Adipocyte (in vitro differentiated cells): ENCODE data around the gene MGAT5B.

Experiments
- DNase-seq: peaks from one replicate; pipeline ENCODE4 v3.0.0-alpha.2; 2015; ENCODE audit warnings: low read depth
- H3K27me3 ChIP-seq: replicated peaks from 2 replicates; pipeline ENCODE4 v1.7.0; 2013; ENCODE audit warnings: mild to moderate bottlenecking, low read length, moderate library complexity; ENCODE audit not compliant: control insufficient read depth, insufficient read depth
- H3K36me3 ChIP-seq: 2 replicates; pipeline ENCODE4 v1.7.0; 2013; ENCODE audit warnings: low read length, mild to moderate bottlenecking, moderate library complexity; ENCODE audit not compliant: control insufficient read depth, insufficient read depth, severe bottlenecking
- H3K4me1 ChIP-seq: 2 replicates; pipeline ENCODE4 v1.7.0; 2013; ENCODE audit warnings: mild to moderate bottlenecking, low read length, moderate library complexity; ENCODE audit not compliant: control insufficient read depth, insufficient read depth
- H3K4me3 ChIP-seq: 2 replicates; pipeline ENCODE4 v1.7.0; 2013; ENCODE audit warnings: mild to moderate bottlenecking, low read length, moderate library complexity
- H3K9ac ChIP-seq: 2 replicates; pipeline ENCODE4 v1.7.0; 2013; ENCODE audit warnings: mild to moderate bottlenecking, low read length, moderate library complexity
- H3K9me3 ChIP-seq: 2 replicates; pipeline ENCODE4 v1.7.0; 2013; ENCODE audit warnings: mild to moderate bottlenecking, low read length, moderate library complexity; ENCODE audit not compliant: control insufficient read depth

Gene MGAT5B

DNA sequence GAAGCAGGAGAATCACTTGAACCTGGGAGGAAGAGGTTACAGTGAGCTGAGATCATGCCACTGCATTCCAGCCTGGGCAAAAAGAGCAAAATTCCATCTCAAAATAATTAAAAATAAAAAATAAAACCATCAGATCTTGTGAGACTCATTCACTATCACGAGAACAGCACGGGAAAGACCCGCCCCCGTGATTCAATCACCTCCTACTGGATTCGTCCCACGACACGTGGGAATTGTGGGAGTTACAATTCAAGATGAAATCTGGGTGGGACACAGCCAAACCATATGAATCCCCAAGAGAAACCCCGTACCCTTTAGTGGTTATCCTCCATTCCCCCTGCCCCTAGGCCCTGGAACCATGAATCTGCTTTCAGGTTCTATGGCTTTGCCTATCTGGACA is 15.4 kb upstream of the MGAT5B start:
- Histone ChIP-seq H3K27me3 (peaks cover 44% of the 10 kb centered on the region), H3K4me3 (no peak overlapping the region)
- DNase-seq: no peak

DNA sequence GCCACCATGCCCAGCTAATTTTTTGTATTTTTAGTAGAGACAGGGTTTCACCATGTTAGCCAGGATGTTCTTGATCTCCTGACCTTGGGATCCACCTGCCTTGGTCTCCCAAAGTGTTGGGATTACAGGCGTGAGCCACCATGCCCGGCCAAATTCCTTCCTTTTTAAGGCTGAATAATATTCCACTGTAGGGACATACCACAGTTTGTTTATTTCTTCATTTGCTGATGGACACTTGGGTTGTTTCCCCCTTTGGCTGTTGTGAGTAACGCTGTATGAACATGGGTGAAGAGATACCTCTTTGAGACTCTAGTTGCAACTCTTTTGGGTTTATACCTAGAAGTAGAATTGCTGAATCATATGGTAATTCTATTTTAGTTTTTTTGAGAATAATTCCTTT is 13.1 kb upstream of the MGAT5B start:
- Histone ChIP-seq H3K9me3 (peaks cover 2% of the 10 kb centered on the region), H3K36me3 (no peaks in the 10 kb centered on the region), H3K4me3 (no peak overlapping the region), H3K9ac (no peak overlapping the region), H3K27me3 (peaks cover 51% of the 10 kb centered on the region), H3K4me1 (no peaks in the 10 kb centered on the region)
- no peak for DNase-seq

More for the DNA sequence above, 15.4 kb upstream of the MGAT5B start:
- Histone ChIP-seq H3K9ac (no peak overlapping the region), H3K36me3 (no peaks in the 10 kb centered on the region), H3K4me1 (no peaks in the 10 kb centered on the region), H3K9me3 (peaks cover 2% of the 10 kb centered on the region)

DNA sequence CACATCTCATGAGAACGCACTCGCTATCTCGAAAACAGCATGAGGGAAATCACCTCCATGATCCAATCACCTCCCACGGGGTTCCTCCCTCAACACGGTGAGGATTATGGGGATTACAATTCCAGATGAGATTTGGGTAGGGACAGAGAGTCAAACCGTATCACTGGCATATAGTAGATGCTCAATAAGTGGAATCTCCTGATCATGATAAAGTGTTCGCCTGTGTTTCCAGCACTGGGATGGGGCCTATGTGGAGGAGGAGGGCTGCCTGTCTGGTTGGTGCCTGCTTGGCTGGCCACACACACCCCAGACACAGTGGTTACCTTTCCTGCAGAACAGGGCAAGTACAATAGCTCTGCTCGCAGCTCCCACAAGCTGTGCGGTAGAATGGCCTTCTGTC is 6.1 kb upstream of the MGAT5B start:
- Histone ChIP-seq H3K9me3 (peaks cover 3% of the 10 kb centered on the region), H3K4me3 (no peak overlapping the region), H3K36me3 (no peaks in the 10 kb centered on the region), H3K27me3 (peaks cover 46% of the 10 kb centered on the region), H3K9ac (no peak overlapping the region), H3K4me1 (peaks cover 6% of the 10 kb centered on the region)
- no peak for DNase-seq

DNA sequence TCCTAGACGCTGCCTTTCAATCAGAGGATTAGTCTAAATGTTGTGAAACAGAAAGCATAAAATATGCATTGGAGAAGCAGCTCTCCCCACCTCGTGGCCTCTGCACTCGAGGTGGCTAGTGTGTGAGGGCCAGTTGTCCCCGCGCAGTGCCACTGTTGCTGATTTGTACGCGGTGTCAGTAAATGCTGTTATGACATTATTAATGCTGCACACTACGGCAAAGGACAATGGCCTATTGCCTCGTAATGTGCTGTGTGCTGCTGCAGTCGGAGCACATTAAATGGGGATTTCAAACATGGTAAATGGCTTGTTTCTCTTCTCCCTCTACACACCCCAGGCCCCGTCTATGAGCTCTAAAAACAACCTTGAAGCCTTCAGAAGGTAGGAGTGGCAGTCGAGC is 5.7 kb upstream of the MGAT5B start:
- DNase-seq: no peak
- Histone ChIP-seq H3K9me3 (peaks cover 3% of the 10 kb centered on the region), H3K4me1 (peaks cover 11% of the 10 kb centered on the region), H3K27me3 (peaks cover 46% of the 10 kb centered on the region), H3K4me3 (no peak overlapping the region), H3K36me3 (no peaks in the 10 kb centered on the region), H3K9ac (no peak overlapping the region)

DNA sequence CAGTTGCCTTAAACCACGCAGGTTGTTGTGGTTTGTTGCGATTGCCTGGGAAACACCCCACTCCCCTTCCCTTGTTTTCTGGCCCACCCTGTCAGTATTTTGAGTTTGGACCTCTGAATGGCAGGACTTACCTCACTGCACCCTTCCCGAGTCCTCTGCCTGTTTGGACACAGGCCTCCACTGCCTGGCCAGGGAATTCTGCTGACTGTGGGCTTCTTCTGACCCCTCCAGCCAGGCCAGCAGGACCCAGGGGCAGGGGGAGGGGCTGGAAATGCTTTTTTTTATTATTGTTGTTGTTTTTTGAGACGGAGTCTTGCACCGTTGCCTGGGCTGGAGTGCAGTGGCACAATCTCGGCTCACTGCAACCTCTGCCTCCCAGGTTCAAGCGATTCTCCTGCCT is 4.2 kb upstream of the MGAT5B start:
- H3K4me3 ChIP-seq: no peak overlapping the region
- H3K9ac ChIP-seq: no peak overlapping the region
- peaks cover 3% of the 10 kb centered on the region for H3K9me3 ChIP-seq
- peaks cover 43% of the 10 kb centered on the region for H3K27me3 ChIP-seq
- peaks cover 16% of the 10 kb centered on the region for H3K4me1 ChIP-seq
- H3K36me3 ChIP-seq: no peaks in the 10 kb centered on the region
- no peak for DNase-seq

DNA sequence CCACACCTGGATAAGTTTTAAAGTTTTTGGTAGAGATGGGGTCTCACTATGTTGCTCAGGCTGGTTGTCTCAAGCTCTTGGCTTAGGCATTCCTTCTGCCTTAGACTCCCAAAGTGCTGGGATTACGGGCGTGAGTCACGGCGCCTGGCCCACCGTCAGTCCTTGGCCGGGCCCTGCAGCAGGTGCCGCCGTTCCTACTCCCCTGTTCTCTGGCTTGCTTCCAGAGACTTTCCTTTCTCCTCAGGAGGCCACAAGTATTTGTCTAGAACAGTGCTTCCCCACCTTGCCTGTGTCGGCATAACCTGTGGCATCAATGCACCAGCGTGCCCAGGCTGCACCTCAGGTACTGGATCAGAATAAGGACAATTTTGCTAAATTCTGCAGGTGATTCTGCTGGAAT is 3.0 kb upstream of the MGAT5B start:
- Histone ChIP-seq H3K36me3 (no peaks in the 10 kb centered on the region), H3K27me3 (peaks cover 43% of the 10 kb centered on the region), H3K4me3 (no peak overlapping the region), H3K9ac (no peak overlapping the region), H3K4me1 (peaks cover 16% of the 10 kb centered on the region), H3K9me3 (peaks cover 3% of the 10 kb centered on the region)
- DNase-seq: no peak

DNA sequence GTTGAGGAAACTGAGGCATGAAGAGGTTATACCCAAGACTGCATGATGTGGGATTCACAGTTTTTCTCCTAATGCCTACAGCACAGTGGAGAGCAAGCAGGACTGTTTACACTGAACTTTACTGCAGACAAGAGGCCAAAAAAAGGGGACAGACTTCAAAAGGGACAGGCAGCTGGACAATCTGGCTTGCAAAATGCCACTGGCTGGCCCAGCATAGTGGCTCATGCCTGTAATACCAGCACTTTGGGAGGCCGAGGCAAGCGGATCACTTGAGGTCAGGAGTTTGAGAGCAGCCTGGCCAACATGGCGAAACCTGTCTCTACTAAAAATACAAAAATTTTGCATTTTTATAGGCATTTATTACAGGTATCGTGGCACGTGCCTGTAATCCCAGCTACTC is 2.0 kb upstream of the MGAT5B start:
- peaks cover 3% of the 10 kb centered on the region for H3K9me3 ChIP-seq
- peaks cover 49% of the 10 kb centered on the region for H3K27me3 ChIP-seq
- no peaks in the 10 kb centered on the region for H3K36me3 ChIP-seq
- peaks cover 16% of the 10 kb centered on the region for H3K4me1 ChIP-seq
- DNase-seq: no peak
- H3K4me3 ChIP-seq: no peak overlapping the region
- no peak overlapping the region for H3K9ac ChIP-seq

DNA sequence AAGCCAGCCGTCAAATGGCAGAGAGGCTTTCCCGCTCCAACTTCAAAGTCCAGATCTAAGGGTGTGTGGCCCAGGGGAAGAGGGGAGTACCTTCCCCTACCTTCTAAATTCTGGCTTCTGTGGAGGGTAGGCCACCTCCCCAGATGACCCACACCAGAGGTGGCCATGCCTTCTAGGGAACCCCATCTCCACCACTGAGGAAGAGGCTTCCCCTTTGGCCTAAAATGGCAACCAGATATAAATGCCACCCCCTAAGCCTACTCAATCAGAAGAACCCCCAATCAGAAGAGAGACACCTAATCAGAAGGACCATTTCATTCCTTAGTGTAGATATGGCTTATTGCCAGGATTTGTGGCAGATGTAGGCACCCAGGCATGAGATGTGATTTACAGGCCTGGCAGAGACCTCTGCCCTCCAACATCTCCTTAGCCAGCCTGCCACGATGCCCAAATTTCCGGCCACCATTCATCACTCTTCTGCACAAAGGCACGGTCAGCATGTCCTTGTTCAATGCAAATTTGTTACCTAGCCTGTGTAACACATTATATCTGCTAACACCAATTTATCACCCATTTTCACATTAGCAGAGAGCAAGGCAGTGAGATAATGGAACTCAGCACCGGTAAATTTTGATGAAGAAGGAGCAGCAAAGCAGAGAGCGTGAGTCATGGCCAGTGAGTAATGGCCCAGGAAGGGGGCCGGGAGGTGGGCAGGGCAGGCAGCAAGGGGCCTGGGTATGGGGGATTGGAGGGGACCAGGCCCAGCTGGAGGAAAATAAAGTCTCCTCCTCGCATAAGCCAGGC is 1.2 kb upstream of the MGAT5B start:
- H3K36me3 ChIP-seq: no peaks in the 10 kb centered on the region
- H3K9ac ChIP-seq: no peak overlapping the region
- H3K27me3 ChIP-seq: peaks cover 46% of the 10 kb centered on the region
- no peak overlapping the region for H3K4me3 ChIP-seq
- peak; percentile 69 for DNase-seq
- peaks cover 16% of the 10 kb centered on the region for H3K4me1 ChIP-seq
- H3K9me3 ChIP-seq: peaks cover under 1% of the 10 kb centered on the region

DNA sequence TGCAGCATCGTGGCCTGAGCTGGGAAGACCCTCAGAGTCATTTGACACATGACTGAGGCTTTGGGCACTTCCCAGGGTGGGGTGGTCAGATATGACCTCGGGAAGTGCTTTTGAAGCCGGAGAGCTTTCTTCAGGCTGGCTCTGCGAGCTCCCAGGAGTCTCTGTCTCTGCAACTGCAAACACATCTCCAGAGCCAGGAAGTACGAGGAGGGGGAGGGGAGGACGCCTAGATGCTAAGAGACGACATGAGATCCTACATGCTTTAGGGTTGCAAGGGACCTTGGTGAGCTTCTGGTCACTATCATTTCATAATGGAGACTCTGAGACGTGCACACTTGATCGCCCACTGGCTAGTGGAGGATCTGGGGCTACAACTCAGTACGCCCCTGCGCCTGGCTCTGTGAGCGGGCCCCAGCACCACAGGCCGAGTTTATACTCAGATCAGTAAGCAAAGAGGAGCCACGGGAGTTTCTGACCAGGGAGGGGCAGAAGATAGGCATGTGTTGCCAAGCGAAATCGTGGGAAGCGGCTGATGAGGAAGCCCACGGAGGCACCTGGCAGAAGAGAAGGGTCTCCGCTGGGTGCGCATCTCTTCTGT is 527 bp upstream of the MGAT5B start:
- H3K4me3 ChIP-seq: no peak overlapping the region
- DNase-seq: peak; percentile 33
- H3K36me3 ChIP-seq: no peaks in the 10 kb centered on the region

DNA sequence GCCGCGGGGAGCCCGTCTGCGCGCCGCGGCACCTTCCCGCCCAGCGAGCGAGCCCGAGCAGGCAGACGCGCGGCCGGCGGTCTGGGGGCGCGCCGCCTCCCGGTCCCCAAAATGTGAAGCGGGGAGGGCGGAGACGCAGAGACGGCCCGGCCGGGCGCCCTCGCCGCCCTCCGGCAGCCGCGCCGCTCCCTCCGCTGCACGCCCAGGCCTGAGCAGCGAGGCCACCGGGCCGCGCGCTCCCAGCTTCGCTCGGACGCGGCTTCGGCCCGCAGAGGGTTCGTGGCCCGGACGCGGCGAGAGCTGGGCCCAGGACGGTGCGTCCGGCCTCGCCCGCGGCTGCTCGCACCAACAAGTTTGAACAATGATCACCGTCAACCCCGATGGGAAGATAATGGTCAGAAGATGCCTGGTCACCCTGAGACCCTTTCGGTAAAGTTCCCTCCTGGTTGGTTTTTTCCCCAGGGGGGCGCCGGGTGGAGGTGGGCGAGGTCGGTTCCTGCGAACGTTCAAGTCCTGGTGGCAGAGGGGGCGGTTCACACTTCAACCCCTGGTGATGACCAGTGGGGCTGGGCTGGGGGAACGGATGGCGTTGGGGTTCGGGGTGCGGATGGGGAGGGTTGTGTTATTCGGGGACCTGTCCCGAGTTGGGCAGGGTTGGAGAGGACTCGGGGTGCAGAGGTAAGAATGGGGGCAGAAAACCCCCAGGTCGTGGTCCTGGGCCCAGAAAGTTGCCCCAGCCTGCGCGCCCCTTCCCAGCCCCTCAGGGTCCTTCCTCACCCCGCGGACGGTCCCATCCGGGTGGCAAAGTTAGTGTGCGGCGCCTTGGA is 678 bp downstream of the MGAT5B start:
- Histone ChIP-seq H3K27me3 (peaks cover 29% of the 10 kb centered on the region), H3K36me3 (no peaks in the 10 kb centered on the region), H3K9ac (no peak overlapping the region), H3K4me3 (peak overlapping the region; percentile 50), H3K4me1 (peaks cover 16% of the 10 kb centered on the region), H3K9me3 (no peaks in the 10 kb centered on the region)
- peak; percentile 56 for DNase-seq

More for the DNA sequence above, 527 bp upstream of the MGAT5B start:
- Histone ChIP-seq H3K9me3 (no peaks in the 10 kb centered on the region), H3K4me1 (peaks cover 16% of the 10 kb centered on the region), H3K27me3 (peaks cover 40% of the 10 kb centered on the region), H3K9ac (no peak overlapping the region)
